ENCODE data around the gene CLDN6.

GRCh38 chr16:3059041-3059722, 41.2 kb upstream of the CLDN6 start:
- TF ChIP-seq CTCF (IDR thresholded peaks at IDR 0.05) (peak; percentile 93 to 99 (median 97)), POLR2A (IDR thresholded peaks at IDR 0.05) (no peak)

Data from ovary (tissue), 3 donors.